GM12874 (cell line): ENCODE measurements around the gene UQCRC1.

ENCODE experiments used
- CTCF ChIP-seq: IDR thresholded peaks from 2 replicates; pipeline ENCODE4 v1.5.1; 2011; ENCODE audit warnings: low read depth, mild to moderate bottlenecking, control low read depth, low read length, moderate library complexity; ENCODE audit not compliant: insufficient read depth

Gene UQCRC1

GRCh38 chr3:48563382-48563918, 46.0 kb downstream of the UQCRC1 start, which contains the start of gene UCN2:
Gene UCN2 (minus strand): TSS chr3:48563781. CDS start chr3:48563124, 657 bp downstream.
- TF ChIP-seq CTCF = no peak

GRCh38 chr3:48562367-48563095, 46.9 kb downstream of the UQCRC1 start:
- TF ChIP-seq CTCF = no peak

GRCh38 chr3:48561045-48561736, 48.3 kb downstream of the UQCRC1 start:
- TF ChIP-seq CTCF = peak; percentile 32; the same call in 1 of the 2 replicates

- TF ChIP-seq CTCF = no peak
Observed at GRCh38 chr3:48560648-48561018, 48.8 kb downstream of the UQCRC1 start.

GRCh38 chr3:48558493-48559134, 50.8 kb downstream of the UQCRC1 start:
- TF ChIP-seq CTCF = no peak

- TF ChIP-seq CTCF = peak; percentile 22; the same call in 1 of the 2 replicates
Observed at GRCh38 chr3:48556796-48557626, 52.4 kb downstream of the UQCRC1 start, which contains the start of gene PFKFB4. Gene PFKFB4 (minus strand): TSS chr3:48556803. CDS start chr3:48556777, 26 bp downstream.
